Stomach (tissue), 9 donors: ENCODE measurements around the gene MBP. TPM values are rescaled to one million over a fixed set of nuclear protein-coding genes. Genes with fewer than 3 reads are reported as not detected.
A peak's percentile ranks its signal among the peaks of the same experiment; 100 is the strongest.

ENCODE experiments used
- DNase-seq, 2 donors: peaks; one replicate each; pipeline versions ENCODE4 v3.0.0 to v3.0.0-alpha.2; 2013 to 2019
- H3K27ac ChIP-seq, 5 donors: fragments of 200-600 bp in 4 of 5; sonication (generic) in 4 of 5; one replicate each; pipeline ENCODE4 v1.5.1; 2013 to 2019; ENCODE audit warnings: mild to moderate bottlenecking in 1 of 5, moderate library complexity in 1 of 5
- H3K27me3 ChIP-seq, 3 donors: fragments of 200-600 bp; sonication (generic); one replicate each; pipeline ENCODE4 v1.5.1; 2017 to 2019; ENCODE audit warnings: mixed run types in 1 of 3
- H3K36me3 ChIP-seq, 4 donors: fragments of 200-600 bp; sonication (generic); 1 replicate in 3 of 4; 2 replicates in 1 of 4; pipeline ENCODE4 v1.5.1; 2016 to 2019
- H3K4me1 ChIP-seq, 4 donors: fragments of 200-600 bp; sonication (generic); one replicate each; pipeline ENCODE4 v1.5.1; 2016 to 2019
- H3K4me3 ChIP-seq, 4 donors: fragments of 200-600 bp; sonication (generic) in 3 of 4; one replicate each; pipeline ENCODE4 v1.5.1; 2016 to 2019; ENCODE audit warnings: mild to moderate bottlenecking in 1 of 4
- H3K9me3 ChIP-seq, 4 donors: fragments of 200-600 bp; sonication (generic); one replicate each; pipeline ENCODE4 v1.5.1; 2016 to 2019
- CTCF ChIP-seq, 7 experiments: fragments of 450-650 bp in 4 of 7; fragments of 200-600 bp in 3 of 7; sonication (generic) in 3 of 7; IDR thresholded peaks; one replicate each; pipeline ENCODE4 v1.5.1; 2016 to 2019; ENCODE audit warnings: antibody characterized with exemption in 7 of 7, control low read depth in 2 of 7, mild to moderate bottlenecking in 1 of 7
- EP300 ChIP-seq: sonication (generic); formaldehyde crosslinking; IDR thresholded peaks from one replicate; pipeline ENCODE4 v1.6.1; 2017; ENCODE audit warnings: antibody characterized with exemption
- POLR2A ChIP-seq, 4 donors: fragments of 450-650 bp; IDR thresholded peaks; one replicate each; pipeline ENCODE4 v1.6.1; 2016; ENCODE audit warnings: antibody characterized with exemption in 4 of 4, control low read depth in 2 of 4, mild to moderate bottlenecking in 1 of 4, moderate library complexity in 1 of 4
- POLR2AphosphoS5 ChIP-seq, 3 donors: sonication (generic); formaldehyde crosslinking; IDR thresholded peaks; one replicate each; pipeline ENCODE4 v1.6.1; 2016; ENCODE audit warnings: antibody characterized with exemption in 3 of 3
- WGBS, 5 donors: extraction: QIAGEN DNeasy Blood & Tissue Kit in 3 of 5; methylation state at CpG; one replicate each; pipeline versions ENCODE4 v1.1.5 to v1.1.7; 2013 to 2018; 5-methylcytosine and 5-hydroxymethylcytosine counted together
- intact Hi-C: fragments of 100-400 bp; cut with DNase I; formaldehyde crosslinking; loops from one replicate; pipeline ENCODE4 v1.15.1; 2023; ENCODE audit warnings: low total_unique reads
- polyA plus RNA-seq, 3 donors: library from polyadenylated mRNA; stranded (reverse); fragments of 200-250 nt; gene quantifications; one replicate each; pipeline ENCODE4 v1.2.3, GENCODE V29; 2013
- total RNA-seq, 5 donors: library from RNA; depleted of rRNA; stranded (reverse); fragments of >200 nt; gene quantifications; one replicate each; pipeline versions ENCODE4 v1.1.0 to v1.2.3, GENCODE V29; 2014 to 2016
- donor health status: healthy with polysubstance abuse.
- donor health status: Bipolar disorder and iron deficiency.
- donor health status: healthy.

The MBP gene
- total and polyA plus RNA-seq, 8 donors = 7.9 to 407 (median 33.3) TPM

GRCh38 chr18:76955524-76956170, 176.9 kb downstream of the MBP start:
- no peaks in the 10 kb centered on the region for H3K9me3 ChIP-seq
- TF ChIP-seq POLR2AphosphoS5 (IDR thresholded peaks at IDR 0.05) (peak in 1 of 3 donors; percentile 47), CTCF (IDR thresholded peaks at IDR 0.05) (no peak)
- peak overlapping the region; percentile 76 to 88 (median 79) for H3K27ac ChIP-seq
- peaks cover 10 to 63% (median 49%) of the 10 kb centered on the region in 4 donors for H3K36me3 ChIP-seq
- H3K27me3 ChIP-seq = no peaks in the 10 kb centered on the region
- peaks cover 59 to 80% (median 75%) of the 10 kb centered on the region in 4 donors for H3K4me1 ChIP-seq
- H3K4me3 ChIP-seq = peak overlapping the region in 2 of 4 donors; percentile 0 to 13
- intact Hi-C loops = no loop called here
- 42 to 74% (median 52%) methylated on average over 20 to 28 of the region's 28 CpGs for WGBS, 5 donors
- peak in 1 of 2 donors; percentile 94 for DNase-seq

- TF ChIP-seq EP300 (no peak), POLR2AphosphoS5 (IDR thresholded peaks at IDR 0.05) (peak in 2 of 3 donors; percentile 57 to 64)
- peak overlapping the region; percentile 77 to 88 (median 82) for H3K27ac ChIP-seq
- H3K4me1 ChIP-seq = peaks cover 52 to 78% (median 69%) of the 10 kb centered on the region in 4 donors
- H3K9me3 ChIP-seq = no peaks in the 10 kb centered on the region
- WGBS, 5 donors = 14 to 45% (median 18%) methylated on average over 12 of the region's 12 CpGs
- peak; percentile 89 to 96 for DNase-seq
- H3K27me3 ChIP-seq = no peaks in the 10 kb centered on the region
- H3K4me3 ChIP-seq = no peak overlapping the region
- peaks cover 0 to 57% (median 41%) of the 10 kb centered on the region in 4 donors for H3K36me3 ChIP-seq
- intact Hi-C loops = no loop called here
Observed at GRCh38 chr18:76953583-76954233, 178.9 kb downstream of the MBP start.

GRCh38 chr18:76953156-76953555, 179.4 kb downstream of the MBP start:
- Histone ChIP-seq H3K27me3 (no peaks in the 10 kb centered on the region), H3K4me3 (no peak overlapping the region), H3K36me3 (peaks cover 0 to 57% (median 42%) of the 10 kb centered on the region in 4 donors), H3K4me1 (peaks cover 47 to 73% (median 63%) of the 10 kb centered on the region in 4 donors), H3K9me3 (no peaks in the 10 kb centered on the region), H3K27ac (peak overlapping the region; percentile 77 to 88 (median 82))
- no peak for TF ChIP-seq CTCF (IDR thresholded peaks at IDR 0.05)
- TF ChIP-seq POLR2A (IDR thresholded peaks at IDR 0.05) = no peak
- no peak for TF ChIP-seq POLR2AphosphoS5 (IDR thresholded peaks at IDR 0.05)
- intact Hi-C loops = no loop called here
- peak; percentile 70 to 81 for DNase-seq
- WGBS, 5 donors = 25 to 43% (median 34%) methylated on average over 6 of the region's 6 CpGs

GRCh38 chr18:76952747-76953146, 179.8 kb downstream of the MBP start:
- no peak for DNase-seq
- intact Hi-C loops = no loop called here
- TF ChIP-seq EP300 (no peak), POLR2A (IDR thresholded peaks at IDR 0.05) (no peak), CTCF (IDR thresholded peaks at IDR 0.05) (no peak), POLR2AphosphoS5 (IDR thresholded peaks at IDR 0.05) (no peak)
- H3K27me3 ChIP-seq = no peaks in the 10 kb centered on the region
- peak overlapping the region; percentile 77 to 88 (median 82) for H3K27ac ChIP-seq
- WGBS, 5 donors = 37 to 62% (median 50%) methylated on average over 4 of the region's 4 CpGs
- no peaks in the 10 kb centered on the region for H3K9me3 ChIP-seq
- peaks cover 0 to 57% (median 42%) of the 10 kb centered on the region in 4 donors for H3K36me3 ChIP-seq
- no peak overlapping the region for H3K4me3 ChIP-seq
- peaks cover 44 to 69% (median 59%) of the 10 kb centered on the region in 4 donors for H3K4me1 ChIP-seq
